ENCODE data around the gene MAD2L1BP.

The MAD2L1BP gene

DNA sequence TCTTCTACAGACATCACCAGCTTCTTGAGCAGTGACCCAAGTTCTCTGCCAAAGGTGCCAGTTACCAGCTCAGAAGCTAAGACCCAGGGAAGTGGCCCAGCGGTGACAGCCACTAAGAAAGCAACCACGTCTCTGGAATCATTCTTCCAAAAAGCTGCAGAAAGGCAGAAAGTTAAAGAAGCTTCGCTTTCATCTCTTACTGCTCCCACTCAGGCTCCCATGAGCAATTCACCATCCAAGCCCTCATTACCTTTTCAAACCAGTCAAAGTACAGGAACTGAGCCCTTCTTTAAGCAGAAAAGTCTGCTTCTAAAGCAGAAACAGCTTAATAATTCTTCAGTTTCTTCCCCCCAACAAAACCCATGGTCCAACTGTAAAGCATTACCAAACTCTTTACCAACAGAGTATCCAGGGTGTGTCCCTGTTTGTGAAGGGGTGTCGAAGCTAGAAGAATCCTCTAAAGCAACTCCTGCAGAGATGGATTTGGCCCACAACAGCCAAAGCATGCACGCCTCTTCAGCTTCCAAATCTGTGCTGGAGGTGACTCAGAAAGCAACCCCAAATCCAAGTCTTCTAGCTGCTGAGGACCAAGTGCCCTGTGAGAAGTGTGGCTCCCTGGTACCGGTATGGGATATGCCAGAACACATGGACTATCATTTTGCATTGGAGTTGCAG, 21.8 kb upstream of the MAD2L1BP start:
- Histone ChIP-seq H3K27me3 (ENCODE audit: insufficient read depth, low read length) (no peaks in the 10 kb centered on the region), H3K4me3 (ENCODE audit: low read length) (no peak overlapping the region), H3K9me3 (ENCODE audit: insufficient read depth, low read depth, low read length) (no peaks in the 10 kb centered on the region), H3K27ac (ENCODE audit: low read length) (no peak overlapping the region), H3K4me1 (ENCODE audit: insufficient read depth, low read length) (no peaks in the 10 kb centered on the region), H3K36me3 (ENCODE audit: insufficient read depth, low read depth, low read length) (peaks cover 29% of the 10 kb centered on the region), H3K9ac (ENCODE audit: low read depth, low read length) (no peak overlapping the region)

DNA sequence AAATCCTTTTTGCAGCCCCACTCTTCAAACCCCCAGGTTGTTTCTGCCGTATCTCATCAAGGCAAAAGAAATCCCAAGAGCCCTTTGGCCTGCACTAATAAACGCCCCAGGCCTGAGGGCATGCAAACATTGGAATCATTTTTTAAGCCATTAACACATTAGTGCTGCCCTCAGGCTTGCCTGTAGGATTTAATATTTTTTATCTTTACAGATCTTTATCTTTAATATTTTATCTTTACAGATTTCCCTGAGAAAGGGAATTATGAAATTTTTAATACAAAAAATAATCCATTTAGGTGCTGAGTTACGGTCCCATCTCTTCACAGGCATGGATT, 21.3 kb upstream of the MAD2L1BP start:
- Histone ChIP-seq H3K9me3 (ENCODE audit: insufficient read depth, low read depth, low read length) (no peaks in the 10 kb centered on the region), H3K9ac (ENCODE audit: low read depth, low read length) (no peak overlapping the region), H3K27ac (ENCODE audit: low read length) (no peak overlapping the region), H3K4me3 (ENCODE audit: low read length) (no peak overlapping the region), H3K4me1 (ENCODE audit: insufficient read depth, low read length) (no peaks in the 10 kb centered on the region), H3K36me3 (ENCODE audit: insufficient read depth, low read depth, low read length) (peaks cover 34% of the 10 kb centered on the region), H3K27me3 (ENCODE audit: insufficient read depth, low read length) (no peaks in the 10 kb centered on the region)

DNA sequence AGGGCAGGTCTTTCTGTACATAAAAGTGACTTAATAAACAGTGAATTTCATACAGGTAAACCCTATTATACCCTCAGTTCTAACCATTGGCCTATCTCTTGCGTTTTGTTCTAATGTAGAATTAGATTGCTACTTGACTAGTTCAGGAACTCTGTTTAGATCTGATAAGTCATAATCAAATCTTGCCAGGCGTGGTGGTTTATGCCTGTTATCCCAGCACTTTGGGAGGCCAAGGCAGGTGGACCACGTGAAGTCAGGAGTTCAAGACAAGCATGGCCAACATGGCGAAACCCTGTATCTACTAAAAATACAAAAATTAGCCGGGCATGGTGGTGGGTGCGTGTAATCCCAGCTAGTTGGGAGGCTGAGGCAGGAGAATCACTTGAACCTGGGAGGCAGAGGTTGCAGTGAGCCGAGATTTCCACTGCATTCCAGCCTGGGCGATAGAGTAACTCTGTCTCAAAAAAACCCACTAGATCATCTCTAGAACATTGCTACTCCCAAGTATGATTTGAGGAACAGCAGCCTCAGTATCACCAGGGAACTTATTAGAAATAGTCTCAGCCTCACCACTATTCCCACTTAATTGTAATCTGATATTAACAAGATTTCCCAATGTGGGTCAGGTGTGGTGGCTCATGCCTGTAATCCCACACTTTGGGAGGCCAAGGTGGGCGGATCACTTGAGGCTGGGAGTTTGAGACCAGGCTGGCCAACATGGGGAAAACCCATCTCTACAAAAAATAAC, 18.7 kb upstream of the MAD2L1BP start:
- Histone ChIP-seq H3K9me3 (ENCODE audit: insufficient read depth, low read depth, low read length) (no peaks in the 10 kb centered on the region), H3K4me3 (ENCODE audit: low read length) (no peak overlapping the region), H3K27me3 (ENCODE audit: insufficient read depth, low read length) (no peaks in the 10 kb centered on the region), H3K36me3 (ENCODE audit: insufficient read depth, low read depth, low read length) (peaks cover 45% of the 10 kb centered on the region), H3K27ac (ENCODE audit: low read length) (no peak overlapping the region), H3K4me1 (ENCODE audit: insufficient read depth, low read length) (no peaks in the 10 kb centered on the region), H3K9ac (ENCODE audit: low read depth, low read length) (no peak overlapping the region)

DNA sequence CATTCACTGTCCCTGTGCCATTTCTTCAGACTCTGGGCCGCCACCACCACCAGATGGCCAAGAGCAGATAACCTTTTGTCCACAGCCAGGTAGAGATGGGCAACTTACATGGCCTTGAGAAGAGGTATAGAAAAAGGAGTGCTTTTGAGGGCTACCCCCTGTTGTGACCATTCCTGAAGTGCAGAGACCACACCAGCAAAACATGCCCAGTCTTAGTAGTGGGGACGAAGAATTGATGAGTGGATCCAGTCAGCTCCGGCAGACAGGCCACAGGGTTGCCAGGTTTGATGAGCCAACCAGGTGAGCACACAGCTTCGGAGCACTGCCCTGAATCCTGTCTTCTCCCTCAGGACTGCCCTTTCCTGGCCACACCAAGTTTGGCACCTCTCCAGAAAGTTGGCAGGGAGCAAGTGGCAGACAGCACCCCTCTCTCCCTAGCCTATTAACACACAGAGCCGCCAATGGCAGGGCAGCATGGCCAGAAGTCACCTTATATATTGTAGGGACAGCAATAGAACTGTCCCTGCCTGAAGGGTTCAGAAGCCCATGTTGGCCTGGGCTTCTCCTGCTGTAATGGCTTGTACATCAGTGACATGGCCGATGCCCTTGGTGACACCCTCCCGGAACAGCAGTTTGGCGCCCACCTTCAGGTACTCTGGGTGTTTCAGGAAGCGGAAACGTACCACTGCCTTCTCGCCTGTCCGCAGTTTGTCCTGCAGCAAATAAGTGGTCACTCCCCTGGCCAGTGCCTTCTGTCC, 14.4 kb upstream of the MAD2L1BP start:
- Histone ChIP-seq H3K4me3 (ENCODE audit: low read length) (no peak overlapping the region), H3K36me3 (ENCODE audit: insufficient read depth, low read depth, low read length) (peaks cover 72% of the 10 kb centered on the region), H3K27me3 (ENCODE audit: insufficient read depth, low read length) (no peaks in the 10 kb centered on the region)

DNA sequence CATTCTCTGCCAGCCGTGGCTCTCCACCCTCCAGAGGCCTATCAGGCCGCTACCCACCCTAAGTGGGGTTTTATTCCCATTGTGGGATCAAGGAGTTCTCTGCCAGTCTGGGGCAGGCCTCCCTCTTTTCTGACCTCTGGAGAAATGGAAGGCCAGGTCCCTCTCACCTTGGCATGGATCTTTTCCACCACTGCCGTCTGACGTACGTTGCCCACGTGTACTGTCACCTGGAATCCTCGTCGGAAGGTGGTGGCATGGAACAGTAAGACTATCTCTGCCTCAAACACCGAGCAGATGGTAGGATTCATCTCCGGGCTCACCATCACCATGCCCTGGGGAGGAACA, 13.8 kb upstream of the MAD2L1BP start:
- H3K36me3 ChIP-seq (ENCODE audit: insufficient read depth, low read depth, low read length) = peaks cover 76% of the 10 kb centered on the region
- no peaks in the 10 kb centered on the region for H3K27me3 ChIP-seq (ENCODE audit: insufficient read depth, low read length)
- no peak overlapping the region for H3K4me3 ChIP-seq (ENCODE audit: low read length)
- no peaks in the 10 kb centered on the region for H3K4me1 ChIP-seq (ENCODE audit: insufficient read depth, low read length)
- H3K27ac ChIP-seq (ENCODE audit: low read length) = no peak overlapping the region
- no peak overlapping the region for H3K9ac ChIP-seq (ENCODE audit: low read depth, low read length)
- no peaks in the 10 kb centered on the region for H3K9me3 ChIP-seq (ENCODE audit: insufficient read depth, low read depth, low read length)

More for the DNA sequence above, 14.4 kb upstream of the MAD2L1BP start:
- H3K4me1 ChIP-seq (ENCODE audit: insufficient read depth, low read length) = no peaks in the 10 kb centered on the region
- H3K27ac ChIP-seq (ENCODE audit: low read length) = no peak overlapping the region
- H3K9ac ChIP-seq (ENCODE audit: low read depth, low read length) = no peak overlapping the region
- H3K9me3 ChIP-seq (ENCODE audit: insufficient read depth, low read depth, low read length) = no peaks in the 10 kb centered on the region

DNA sequence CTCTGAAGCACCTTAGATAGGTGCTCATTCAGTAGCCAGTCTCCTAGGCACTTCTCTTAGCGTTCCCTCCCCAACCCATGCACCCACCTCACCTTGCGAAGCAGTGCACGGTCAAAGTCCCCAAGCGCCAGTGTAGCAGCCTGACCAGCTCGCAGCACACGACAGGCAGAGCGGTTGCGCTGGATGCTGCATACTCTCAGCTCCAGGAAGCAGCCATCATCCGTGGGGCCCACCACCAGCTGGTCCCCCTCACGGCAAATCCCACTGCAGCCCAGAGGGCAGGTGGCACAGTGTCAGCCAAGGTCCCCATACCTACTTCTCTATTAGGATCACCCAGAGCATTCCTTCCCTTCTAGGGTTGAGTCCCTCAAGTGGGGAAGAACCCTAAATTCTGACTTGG, 13.1 kb upstream of the MAD2L1BP start:
- Histone ChIP-seq H3K36me3 (ENCODE audit: insufficient read depth, low read depth, low read length) (peaks cover 83% of the 10 kb centered on the region), H3K27me3 (ENCODE audit: insufficient read depth, low read length) (no peaks in the 10 kb centered on the region), H3K9ac (ENCODE audit: low read depth, low read length) (no peak overlapping the region), H3K9me3 (ENCODE audit: insufficient read depth, low read depth, low read length) (no peaks in the 10 kb centered on the region), H3K4me3 (ENCODE audit: low read length) (no peak overlapping the region), H3K4me1 (ENCODE audit: insufficient read depth, low read length) (no peaks in the 10 kb centered on the region), H3K27ac (ENCODE audit: low read length) (no peak overlapping the region)

DNA sequence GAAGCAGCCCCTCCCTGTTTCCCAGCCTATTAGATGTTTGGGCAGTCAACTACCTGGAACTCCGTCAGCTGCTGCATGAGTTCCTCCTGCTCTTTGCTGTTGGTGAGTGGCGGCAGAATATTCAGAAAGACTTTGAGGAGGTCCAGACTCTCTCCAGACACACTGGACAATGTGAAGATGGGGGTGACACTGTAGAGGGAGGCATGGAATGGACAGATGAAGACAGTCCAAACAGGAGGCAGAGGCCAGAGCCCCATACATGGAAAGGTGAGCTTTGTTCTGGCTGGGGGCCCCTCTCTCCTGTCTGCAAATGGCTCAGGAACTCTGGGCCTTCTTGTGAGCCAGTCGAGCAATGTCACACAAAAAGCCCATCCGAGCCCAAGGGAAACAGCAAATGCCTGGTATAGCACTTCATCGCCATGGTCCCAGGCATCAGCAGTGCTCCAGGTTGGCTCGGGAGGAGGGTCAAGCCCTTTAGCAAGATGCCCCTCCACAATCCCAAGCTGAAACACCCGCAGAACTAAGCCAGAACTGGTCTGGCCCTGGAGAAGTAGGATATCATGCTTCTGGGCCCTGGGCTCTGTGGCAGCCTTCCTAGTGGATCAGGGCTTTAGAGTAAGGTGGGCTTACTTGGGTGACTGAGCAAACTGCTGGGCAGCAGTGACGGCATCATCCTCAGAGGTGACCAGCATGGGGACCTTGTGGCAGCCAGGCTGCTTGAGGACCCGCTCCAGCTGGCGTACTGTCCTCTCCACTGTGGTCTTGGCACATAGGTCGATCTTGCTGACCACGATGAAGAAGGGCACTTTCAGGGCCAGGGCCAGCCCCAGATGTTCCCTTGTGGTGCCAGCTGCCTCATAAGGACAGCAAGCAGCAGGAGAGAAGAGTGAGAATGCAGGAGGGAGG, 11.5 kb upstream of the MAD2L1BP start:
- no peaks in the 10 kb centered on the region for H3K4me1 ChIP-seq (ENCODE audit: insufficient read depth, low read length)
- H3K4me3 ChIP-seq (ENCODE audit: low read length) = no peak overlapping the region
- no peak overlapping the region for H3K9ac ChIP-seq (ENCODE audit: low read depth, low read length)
- no peaks in the 10 kb centered on the region for H3K27me3 ChIP-seq (ENCODE audit: insufficient read depth, low read length)
- no peak overlapping the region for H3K27ac ChIP-seq (ENCODE audit: low read length)
- peaks cover 84% of the 10 kb centered on the region for H3K36me3 ChIP-seq (ENCODE audit: insufficient read depth, low read depth, low read length)
- H3K9me3 ChIP-seq (ENCODE audit: insufficient read depth, low read depth, low read length) = no peaks in the 10 kb centered on the region

DNA sequence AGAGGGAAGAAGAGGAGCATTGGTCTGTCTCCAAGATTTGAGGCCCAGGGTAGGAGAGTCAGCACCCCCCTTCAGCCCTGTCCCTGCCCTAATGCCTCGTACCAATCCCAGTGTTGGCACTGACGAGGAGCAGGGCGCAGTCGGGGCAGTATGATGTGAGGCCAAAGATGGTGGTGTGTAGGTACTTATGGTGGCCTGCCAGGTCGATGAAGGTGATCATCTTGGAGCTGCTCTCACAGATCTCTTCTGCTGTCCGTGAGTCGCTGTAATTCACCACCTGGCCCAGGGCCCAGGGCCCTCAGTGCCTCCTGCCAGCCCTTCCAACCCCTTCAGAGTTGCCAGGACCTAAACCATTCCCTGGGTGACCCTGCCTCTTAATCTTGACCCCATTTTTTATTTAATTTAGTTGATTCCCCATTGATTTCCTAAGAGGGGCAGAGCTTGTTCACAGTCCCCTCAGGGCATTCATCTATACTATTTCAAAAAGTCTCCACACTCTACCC, 10.8 kb upstream of the MAD2L1BP start:
- Histone ChIP-seq H3K4me1 (ENCODE audit: insufficient read depth, low read length) (no peaks in the 10 kb centered on the region), H3K36me3 (ENCODE audit: insufficient read depth, low read depth, low read length) (peaks cover 77% of the 10 kb centered on the region)

DNA sequence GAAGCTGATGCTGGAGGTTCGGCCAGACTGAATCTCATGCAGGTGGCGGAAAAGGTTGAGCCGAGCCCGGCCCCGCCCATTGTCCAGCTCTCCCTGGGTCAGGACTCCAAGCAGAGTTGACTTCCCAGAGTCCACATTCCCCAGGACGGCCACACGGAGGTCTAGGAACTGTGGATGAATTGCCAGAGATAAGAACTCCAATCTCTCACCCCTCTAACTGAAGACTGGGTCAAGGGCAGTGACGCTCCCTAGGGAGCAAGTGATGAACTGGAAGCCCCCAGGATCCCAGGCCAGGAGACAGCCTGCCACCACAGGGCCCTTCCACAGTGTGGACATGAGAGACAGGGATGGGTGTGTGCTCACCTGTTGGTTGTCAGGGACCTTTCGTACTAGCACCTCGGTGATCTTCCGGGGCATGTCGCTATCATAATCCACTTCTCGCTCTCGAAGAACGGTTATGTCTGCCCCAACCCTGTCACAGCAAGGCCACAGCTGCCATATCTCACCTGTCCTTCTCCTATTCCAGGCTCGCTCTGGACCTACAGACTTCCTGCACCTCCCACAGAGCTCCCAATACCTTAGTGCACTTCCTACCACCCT, 10.1 kb upstream of the MAD2L1BP start:
- Histone ChIP-seq H3K4me3 (ENCODE audit: low read length) (no peak overlapping the region), H3K36me3 (ENCODE audit: insufficient read depth, low read depth, low read length) (peaks cover 71% of the 10 kb centered on the region), H3K9ac (ENCODE audit: low read depth, low read length) (no peak overlapping the region), H3K4me1 (ENCODE audit: insufficient read depth, low read length) (peaks cover 3% of the 10 kb centered on the region; the same call in 1 of the 2 replicates), H3K9me3 (ENCODE audit: insufficient read depth, low read depth, low read length) (no peaks in the 10 kb centered on the region), H3K27me3 (ENCODE audit: insufficient read depth, low read length) (no peaks in the 10 kb centered on the region), H3K27ac (ENCODE audit: low read length) (no peak overlapping the region)

More for the DNA sequence above, 10.8 kb upstream of the MAD2L1BP start:
- Histone ChIP-seq H3K27ac (ENCODE audit: low read length) (no peak overlapping the region), H3K4me3 (ENCODE audit: low read length) (no peak overlapping the region), H3K9me3 (ENCODE audit: insufficient read depth, low read depth, low read length) (no peaks in the 10 kb centered on the region), H3K9ac (ENCODE audit: low read depth, low read length) (no peak overlapping the region), H3K27me3 (ENCODE audit: insufficient read depth, low read length) (no peaks in the 10 kb centered on the region)

DNA sequence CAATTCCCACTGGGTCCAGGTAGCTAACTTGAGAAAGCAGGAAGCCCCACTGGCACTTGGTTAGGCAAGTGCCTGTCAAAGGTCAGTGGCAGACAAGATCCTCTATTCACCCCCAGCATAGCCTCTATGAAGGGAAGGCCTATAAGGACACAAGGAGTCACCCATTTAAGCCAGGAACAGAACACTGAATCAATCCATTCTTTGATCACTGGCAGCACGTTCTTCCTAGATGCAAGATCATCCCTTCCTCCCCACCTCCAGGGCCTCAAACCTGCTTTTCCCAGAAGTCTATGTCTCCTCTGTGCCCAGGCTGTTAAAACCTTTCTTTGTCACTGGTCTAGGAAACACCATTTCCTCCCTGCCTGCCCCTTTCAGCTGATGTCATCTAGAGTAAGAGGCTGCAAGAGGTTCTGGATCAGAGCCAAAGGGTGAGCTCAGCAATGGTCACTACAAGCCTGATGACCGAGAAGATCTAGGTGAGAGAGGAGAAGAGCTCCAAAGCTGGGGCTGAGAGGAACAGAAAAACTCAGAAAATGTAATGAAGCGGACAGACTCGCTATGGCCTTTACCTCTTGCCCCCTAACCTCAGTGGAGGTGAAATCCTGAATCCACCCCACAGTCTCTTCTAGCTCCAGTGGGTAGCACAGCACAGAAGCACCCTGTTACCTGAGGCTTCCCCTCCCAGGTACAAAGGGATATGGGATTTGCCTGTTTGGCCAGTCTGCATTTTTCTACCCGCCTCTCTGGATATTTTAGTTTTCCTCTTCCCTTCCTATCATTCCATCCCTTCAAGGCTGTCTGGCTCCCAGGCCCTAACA, 8.4 kb upstream of the MAD2L1BP start:
- H3K9me3 ChIP-seq (ENCODE audit: insufficient read depth, low read depth, low read length) = no peaks in the 10 kb centered on the region
- no peak overlapping the region for H3K9ac ChIP-seq (ENCODE audit: low read depth, low read length)
- peaks cover 3% of the 10 kb centered on the region; the same call in 1 of the 2 replicates for H3K4me1 ChIP-seq (ENCODE audit: insufficient read depth, low read length)
- no peaks in the 10 kb centered on the region for H3K27me3 ChIP-seq (ENCODE audit: insufficient read depth, low read length)
- H3K4me3 ChIP-seq (ENCODE audit: low read length) = no peak overlapping the region
- H3K27ac ChIP-seq (ENCODE audit: low read length) = no peak overlapping the region
- H3K36me3 ChIP-seq (ENCODE audit: insufficient read depth, low read depth, low read length) = peaks cover 54% of the 10 kb centered on the region
